OCI-LY3 (cell line): ENCODE data around the gene APBA1.

Experiments
- H2AFZ ChIP-seq: fragments of 200-600, 300-600 bp; shearing (Covaris generic); 2 replicates; pipeline ENCODE4 v1.6.0; 2014; ENCODE audit warnings: antibody characterized with exemption, low read depth, low read length
- H3K27ac ChIP-seq: fragments of 200-600, 300-600 bp; sonication (generic); 2 replicates; pipeline ENCODE4 v1.5.1; 2014; ENCODE audit warnings: mild to moderate bottlenecking, low read length, moderate library complexity, mixed read lengths
- H3K27me3 ChIP-seq: fragments of 200-600, 300-600 bp; sonication (generic); 2 replicates; pipeline ENCODE4 v1.6.1; 2014; ENCODE audit warnings: low read depth, low read length, mixed read lengths
- H3K36me3 ChIP-seq: fragments of 200-600, 300-600 bp; sonication (generic); replicated peaks from 2 replicates; pipeline ENCODE3; 2014; ENCODE audit warnings: low read depth, low read length, mixed read lengths
- H3K4me1 ChIP-seq: fragments of 300-600, 200-600 bp; sonication (generic); 2 replicates; pipeline ENCODE4 v1.6.1; 2014; ENCODE audit warnings: low read length, mixed read lengths
- H3K4me2 ChIP-seq: fragments of 200-600, 300-600 bp; sonication (generic); 2 replicates; pipeline ENCODE4 v1.6.1; 2014; ENCODE audit warnings: low read length, mixed read lengths
- H3K4me3 ChIP-seq: fragments of 300-600, 200-600 bp; sonication (generic); 2 replicates; pipeline ENCODE4 v1.5.1; 2014; ENCODE audit warnings: antibody characterized with exemption, mild to moderate bottlenecking, low read length, moderate library complexity
- H3K79me2 ChIP-seq: fragments of 300-600, 200-600 bp; shearing (Covaris generic); 2 replicates; pipeline ENCODE4 v1.6.1; 2014; ENCODE audit warnings: mild to moderate bottlenecking, low read length, mixed read lengths
- H3K9ac ChIP-seq: fragments of 300-600, 200-600 bp; shearing (Covaris generic); 2 replicates; pipeline ENCODE4 v1.6.0; 2014; ENCODE audit warnings: mild to moderate bottlenecking, low read length, moderate library complexity
- H3K9me3 ChIP-seq: fragments of 200-600, 300-600 bp; shearing (Covaris generic); 2 replicates; pipeline ENCODE4 v1.6.1; 2014; ENCODE audit warnings: low read length, mixed read lengths; ENCODE audit not compliant: insufficient read depth
- H4K20me1 ChIP-seq: fragments of 200-600, 300-600 bp; sonication (generic); 2 replicates; pipeline ENCODE4 v1.6.1; 2016; ENCODE audit warnings: low read length, mixed read lengths; ENCODE audit not compliant: insufficient read depth
- CTCF ChIP-seq: fragments of 200-600, 300-600 bp; sonication (generic); IDR thresholded peaks from 2 replicates; pipeline ENCODE4 v1.5.1; 2014; ENCODE audit warnings: antibody characterized with exemption, low read length, low read depth
- EZH2phosphoT487 ChIP-seq: fragments of 200-600 bp; shearing (Covaris generic); IDR thresholded peaks from 2 replicates; pipeline ENCODE4 v1.6.1; 2018; ENCODE audit warnings: antibody characterized with exemption, mixed run types, low read depth

The APBA1 gene

DNA sequence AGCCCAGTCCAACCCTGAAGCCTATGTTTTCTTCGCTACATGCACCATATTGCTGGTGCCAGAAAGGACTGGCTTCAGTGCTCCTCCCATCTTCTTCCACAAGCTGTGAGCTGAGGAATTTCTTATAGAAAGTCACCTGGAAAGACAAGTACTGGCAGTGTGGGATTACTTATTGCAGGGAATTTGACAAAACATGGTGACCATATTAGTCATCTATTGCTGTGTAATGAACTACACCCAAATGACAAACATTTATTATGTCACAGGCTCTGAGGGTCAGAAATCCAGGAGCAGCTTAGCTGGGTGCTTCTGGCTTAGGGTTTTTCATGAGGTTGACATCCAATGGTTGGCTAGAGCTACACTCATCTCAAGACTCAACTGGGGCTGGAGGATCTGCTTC lies 271.7 kb downstream of the APBA1 start:
- H3K79me2 ChIP-seq: no peaks in the 10 kb centered on the region
- H3K36me3 ChIP-seq: no peaks in the 10 kb centered on the region
- TF ChIP-seq CTCF: no peak
- no peak for TF ChIP-seq EZH2phosphoT487
- H3K9me3 ChIP-seq: no peaks in the 10 kb centered on the region
- H3K27ac ChIP-seq: no peak overlapping the region
- H2AFZ ChIP-seq: no peak overlapping the region
- no peak overlapping the region for H3K4me3 ChIP-seq
- H4K20me1 ChIP-seq: no peaks in the 10 kb centered on the region
- H3K27me3 ChIP-seq: no peaks in the 10 kb centered on the region
- no peak overlapping the region for H3K4me2 ChIP-seq
- H3K9ac ChIP-seq: no peak overlapping the region
- H3K4me1 ChIP-seq: no peaks in the 10 kb centered on the region

DNA sequence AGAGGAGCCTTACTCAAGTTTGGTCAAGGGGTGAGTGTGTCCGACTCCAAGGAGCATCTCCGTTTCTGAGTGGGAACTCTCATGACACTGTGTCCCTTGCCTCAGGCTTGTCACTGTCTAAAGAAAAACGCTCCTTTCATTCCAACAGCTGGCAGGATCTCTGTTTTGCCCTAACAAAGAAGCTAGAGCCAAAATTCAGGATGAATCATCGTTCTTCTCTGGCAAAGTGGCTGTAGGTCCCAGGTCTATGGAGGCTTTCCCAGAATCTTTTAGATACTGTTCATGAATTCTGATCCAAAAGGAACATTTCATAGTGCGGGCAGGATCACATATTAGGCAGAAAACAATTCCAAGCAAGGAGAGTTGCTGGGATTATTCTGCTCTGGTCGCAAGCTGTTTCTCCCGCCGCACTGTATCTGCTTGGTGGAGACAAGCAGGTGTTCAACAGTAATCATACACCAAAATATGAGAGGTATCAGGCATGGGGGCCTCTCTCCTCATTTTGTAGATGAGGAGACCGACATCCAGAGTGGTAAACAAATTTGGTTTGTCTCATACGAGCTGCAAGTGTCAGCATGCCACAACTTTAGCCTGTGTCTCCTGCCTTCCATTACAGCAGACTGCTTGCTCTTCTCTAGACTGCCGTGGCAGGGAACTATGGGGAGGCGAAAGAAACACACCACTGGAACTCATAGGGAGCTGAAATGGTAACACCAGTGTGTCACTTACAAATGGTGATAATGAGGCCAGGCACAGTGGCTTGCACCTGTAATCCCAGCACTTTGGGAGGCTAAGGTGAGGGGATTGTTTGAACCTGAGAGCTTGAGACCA lies 274.6 kb downstream of the APBA1 start:
- Histone ChIP-seq H3K4me2 (no peak overlapping the region), H3K36me3 (no peaks in the 10 kb centered on the region), H2AFZ (no peak overlapping the region)

GRCh38 chr9:69396759-69397158 lies 275.4 kb downstream of the APBA1 start:
- H3K27ac ChIP-seq: no peak overlapping the region
- TF ChIP-seq CTCF (no peak), EZH2phosphoT487 (no peak)
- H2AFZ ChIP-seq: no peak overlapping the region
- no peaks in the 10 kb centered on the region for H3K27me3 ChIP-seq
- no peaks in the 10 kb centered on the region for H4K20me1 ChIP-seq
- H3K4me3 ChIP-seq: no peak overlapping the region
- no peaks in the 10 kb centered on the region for H3K36me3 ChIP-seq
- H3K4me1 ChIP-seq: no peaks in the 10 kb centered on the region
- no peak overlapping the region for H3K9ac ChIP-seq
- no peaks in the 10 kb centered on the region for H3K9me3 ChIP-seq
- H3K4me2 ChIP-seq: no peak overlapping the region
- H3K79me2 ChIP-seq: no peaks in the 10 kb centered on the region

More for the DNA sequence above, 274.6 kb downstream of the APBA1 start:
- H3K9ac ChIP-seq: no peak overlapping the region
- no peak overlapping the region for H3K27ac ChIP-seq
- H3K27me3 ChIP-seq: no peaks in the 10 kb centered on the region
- H3K4me3 ChIP-seq: no peak overlapping the region
- H3K79me2 ChIP-seq: no peaks in the 10 kb centered on the region
- no peaks in the 10 kb centered on the region for H3K9me3 ChIP-seq
- H4K20me1 ChIP-seq: no peaks in the 10 kb centered on the region
- H3K4me1 ChIP-seq: no peaks in the 10 kb centered on the region
- TF ChIP-seq CTCF (no peak), EZH2phosphoT487 (no peak)

- Histone ChIP-seq H2AFZ (no peak overlapping the region), H3K4me2 (no peak overlapping the region), H3K36me3 (no peaks in the 10 kb centered on the region), H3K9me3 (no peaks in the 10 kb centered on the region), H4K20me1 (no peaks in the 10 kb centered on the region), H3K79me2 (no peaks in the 10 kb centered on the region), H3K27me3 (no peaks in the 10 kb centered on the region), H3K4me3 (no peak overlapping the region), H3K4me1 (no peaks in the 10 kb centered on the region), H3K27ac (no peak overlapping the region), H3K9ac (no peak overlapping the region)
- TF ChIP-seq EZH2phosphoT487: no peak
- TF ChIP-seq CTCF: no peak
Measured at GRCh38 chr9:69395718-69396117, 276.5 kb downstream of the APBA1 start.
